C4-2B (cell line): ENCODE measurements around the gene DHDDS.

ENCODE experiments used
- ZFX ChIP-seq: fragments of 450-650 bp; IDR thresholded peaks from 2 replicates; pipeline ENCODE4 v1.6.1; 2017
- TF ChIP-seq, protein P1 (sequence below): fragments of 450-650 bp; conservative IDR thresholded peaks from 2 replicates; pipeline ENCODE4 v1.5.1; 2017; ENCODE audit warnings: mild to moderate bottlenecking

DNA sequence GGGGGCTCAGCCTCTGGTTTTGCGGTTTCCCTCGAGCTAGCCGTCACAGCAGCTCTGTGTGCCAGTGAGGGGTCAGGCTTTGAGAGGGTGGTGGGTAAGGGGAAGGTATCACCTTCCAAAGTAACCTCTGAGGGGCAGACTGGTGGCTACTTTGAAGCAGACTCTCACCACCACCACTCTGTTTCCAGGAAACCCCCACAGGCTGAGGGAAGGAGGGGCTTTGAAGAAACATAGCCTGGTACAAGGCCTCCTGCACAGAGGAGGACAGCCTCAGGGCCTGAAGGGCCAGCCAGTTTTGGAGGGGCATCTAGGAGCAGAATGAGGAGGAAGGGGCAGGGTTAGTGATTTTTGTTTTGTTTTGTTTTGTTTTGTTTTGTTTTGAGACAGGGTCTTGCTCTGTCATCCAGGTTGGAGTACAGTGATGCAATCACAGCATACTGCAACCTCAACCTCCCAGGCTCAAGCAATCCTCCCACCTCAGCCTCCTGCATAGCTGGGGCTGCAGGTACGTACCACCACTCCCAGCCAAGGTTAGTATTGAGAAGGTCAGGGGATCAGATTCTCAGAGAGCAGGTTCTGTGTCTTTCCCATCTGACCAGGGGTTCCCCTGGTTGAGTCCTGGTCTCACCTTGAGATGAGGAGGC lies 42.4 kb upstream of the DHDDS start:
- TF ChIP-seq, protein P1, sequence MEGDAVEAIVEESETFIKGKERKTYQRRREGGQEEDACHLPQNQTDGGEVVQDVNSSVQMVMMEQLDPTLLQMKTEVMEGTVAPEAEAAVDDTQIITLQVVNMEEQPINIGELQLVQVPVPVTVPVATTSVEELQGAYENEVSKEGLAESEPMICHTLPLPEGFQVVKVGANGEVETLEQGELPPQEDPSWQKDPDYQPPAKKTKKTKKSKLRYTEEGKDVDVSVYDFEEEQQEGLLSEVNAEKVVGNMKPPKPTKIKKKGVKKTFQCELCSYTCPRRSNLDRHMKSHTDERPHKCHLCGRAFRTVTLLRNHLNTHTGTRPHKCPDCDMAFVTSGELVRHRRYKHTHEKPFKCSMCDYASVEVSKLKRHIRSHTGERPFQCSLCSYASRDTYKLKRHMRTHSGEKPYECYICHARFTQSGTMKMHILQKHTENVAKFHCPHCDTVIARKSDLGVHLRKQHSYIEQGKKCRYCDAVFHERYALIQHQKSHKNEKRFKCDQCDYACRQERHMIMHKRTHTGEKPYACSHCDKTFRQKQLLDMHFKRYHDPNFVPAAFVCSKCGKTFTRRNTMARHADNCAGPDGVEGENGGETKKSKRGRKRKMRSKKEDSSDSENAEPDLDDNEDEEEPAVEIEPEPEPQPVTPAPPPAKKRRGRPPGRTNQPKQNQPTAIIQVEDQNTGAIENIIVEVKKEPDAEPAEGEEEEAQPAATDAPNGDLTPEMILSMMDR = no peak
- TF ChIP-seq ZFX = no peak
